Measurements from ENCODE around the gene HEXIM1.

GRCh38 chr17:45127207-45127547 lies 21.1 kb upstream of the HEXIM1 start:
- no peak for TF ChIP-seq EP300 (IDR thresholded peaks at IDR 0.05; ENCODE audit: low read depth)
- TF ChIP-seq CTCF (IDR thresholded peaks at IDR 0.05), result peak in 1 of 5 experiments; percentile 8

Measured in transverse colon (tissue), 3 donors.